ENCODE data around the gene DNM3. TPM values are rescaled to one million over a fixed set of nuclear protein-coding genes. Genes with fewer than 3 reads are reported as not detected.

DNM3 gene
- polyA plus RNA-seq, 1 of the 3 experiments (the other 2 are of a cell fraction): 0.43 TPM

DNA sequence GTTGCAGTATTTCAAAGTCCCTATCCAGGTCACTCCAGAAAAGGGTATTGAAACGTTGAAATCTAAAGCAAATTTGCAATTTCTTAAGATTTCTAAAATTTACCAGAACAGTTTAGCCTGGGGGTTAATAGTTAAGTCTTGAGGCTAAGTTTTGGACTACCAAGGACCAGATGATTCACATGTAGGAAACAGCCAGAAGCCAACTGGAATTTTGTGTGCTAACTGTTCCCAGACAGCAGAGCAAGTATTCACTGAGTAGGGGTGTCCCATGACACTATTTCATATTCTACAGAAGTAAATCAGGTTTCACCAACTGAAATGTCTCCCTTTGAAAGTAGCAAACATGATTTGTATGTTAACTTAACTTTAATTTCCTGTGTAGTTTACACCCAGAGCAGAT lies 567.7 kb downstream of the DNM3 start:
- Histone ChIP-seq H3K9me2 (no peaks in the 10 kb centered on the region), H3K4me2 (no peak overlapping the region), H3K36me3 (replicated peaks in 1 of 2; ENCODE audit: control insufficient read depth in 1 of 2, insufficient read depth in 2 of 2, low read length in 1 of 2) (peaks cover 0 to 5% of the 10 kb centered on the region in 2 experiments), H3F3A (replicated peaks; ENCODE audit: insufficient read depth) (peaks cover 7% of the 10 kb centered on the region), H3K9ac (no peak overlapping the region), H4K20me1 (ENCODE audit: insufficient read depth) (no peaks in the 10 kb centered on the region), H3K9me3 (no peaks in the 10 kb centered on the region), H3K27me3 (ENCODE audit: insufficient read depth) (no peaks in the 10 kb centered on the region), H3K4me1 (ENCODE audit: control insufficient read depth in 1 of 2, insufficient read depth in 2 of 2, low read depth in 1 of 2, low read length in 1 of 2) (no peaks in the 10 kb centered on the region), H3K27ac (ENCODE audit: low read depth in 2 of 2, low read length in 1 of 2) (no peak overlapping the region), H3K4me3 (ENCODE audit: low read depth in 2 of 2, low read length in 1 of 2) (no peak overlapping the region), H3K79me2 (ENCODE audit: insufficient read depth) (no peaks in the 10 kb centered on the region), H2AFZ (ENCODE audit: low read depth) (no peak overlapping the region)
- no peak for TF ChIP-seq GATA2 (CRISPR knock-in tag; IDR thresholded peaks at IDR 0.05)
- no peak for TF ChIP-seq MXI1 (IDR thresholded peaks at IDR 0.05; ENCODE audit: low read depth, low read length)
- TF ChIP-seq RAD21 (IDR thresholded peaks at IDR 0.05; ENCODE audit: low read length): no peak
- TF ChIP-seq, protein P1, sequence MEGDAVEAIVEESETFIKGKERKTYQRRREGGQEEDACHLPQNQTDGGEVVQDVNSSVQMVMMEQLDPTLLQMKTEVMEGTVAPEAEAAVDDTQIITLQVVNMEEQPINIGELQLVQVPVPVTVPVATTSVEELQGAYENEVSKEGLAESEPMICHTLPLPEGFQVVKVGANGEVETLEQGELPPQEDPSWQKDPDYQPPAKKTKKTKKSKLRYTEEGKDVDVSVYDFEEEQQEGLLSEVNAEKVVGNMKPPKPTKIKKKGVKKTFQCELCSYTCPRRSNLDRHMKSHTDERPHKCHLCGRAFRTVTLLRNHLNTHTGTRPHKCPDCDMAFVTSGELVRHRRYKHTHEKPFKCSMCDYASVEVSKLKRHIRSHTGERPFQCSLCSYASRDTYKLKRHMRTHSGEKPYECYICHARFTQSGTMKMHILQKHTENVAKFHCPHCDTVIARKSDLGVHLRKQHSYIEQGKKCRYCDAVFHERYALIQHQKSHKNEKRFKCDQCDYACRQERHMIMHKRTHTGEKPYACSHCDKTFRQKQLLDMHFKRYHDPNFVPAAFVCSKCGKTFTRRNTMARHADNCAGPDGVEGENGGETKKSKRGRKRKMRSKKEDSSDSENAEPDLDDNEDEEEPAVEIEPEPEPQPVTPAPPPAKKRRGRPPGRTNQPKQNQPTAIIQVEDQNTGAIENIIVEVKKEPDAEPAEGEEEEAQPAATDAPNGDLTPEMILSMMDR (IDR thresholded peaks at IDR 0.05): no peak
- no peak for TF ChIP-seq FOXM1 (IDR thresholded peaks at IDR 0.05; ENCODE audit: low read depth)
- TF ChIP-seq TEAD4 (IDR thresholded peaks at IDR 0.05; ENCODE audit: borderline replicate concordance, insufficient read depth): no peak
- TF ChIP-seq EP300 (IDR thresholded peaks at IDR 0.05; ENCODE audit: borderline replicate concordance in 1 of 2, low read depth in 1 of 2, low read length in 1 of 2): no peak
- TF ChIP-seq ELF1 (IDR thresholded peaks at IDR 0.05): no peak
- TF ChIP-seq, protein P2, sequence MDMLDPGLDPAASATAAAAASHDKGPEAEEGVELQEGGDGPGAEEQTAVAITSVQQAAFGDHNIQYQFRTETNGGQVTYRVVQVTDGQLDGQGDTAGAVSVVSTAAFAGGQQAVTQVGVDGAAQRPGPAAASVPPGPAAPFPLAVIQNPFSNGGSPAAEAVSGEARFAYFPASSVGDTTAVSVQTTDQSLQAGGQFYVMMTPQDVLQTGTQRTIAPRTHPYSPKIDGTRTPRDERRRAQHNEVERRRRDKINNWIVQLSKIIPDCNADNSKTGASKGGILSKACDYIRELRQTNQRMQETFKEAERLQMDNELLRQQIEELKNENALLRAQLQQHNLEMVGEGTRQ (IDR thresholded peaks at IDR 0.05; ENCODE audit: borderline replicate concordance, low read depth, low read length): no peak
- no peak for TF ChIP-seq RXRA (IDR thresholded peaks at IDR 0.05; ENCODE audit: borderline replicate concordance, low read depth)
- no peak for TF ChIP-seq JUND (IDR thresholded peaks at IDR 0.05)
- TF ChIP-seq NRF1 (IDR thresholded peaks at IDR 0.05; ENCODE audit: low read depth, low read length): no peak
- TF ChIP-seq, protein P3, sequence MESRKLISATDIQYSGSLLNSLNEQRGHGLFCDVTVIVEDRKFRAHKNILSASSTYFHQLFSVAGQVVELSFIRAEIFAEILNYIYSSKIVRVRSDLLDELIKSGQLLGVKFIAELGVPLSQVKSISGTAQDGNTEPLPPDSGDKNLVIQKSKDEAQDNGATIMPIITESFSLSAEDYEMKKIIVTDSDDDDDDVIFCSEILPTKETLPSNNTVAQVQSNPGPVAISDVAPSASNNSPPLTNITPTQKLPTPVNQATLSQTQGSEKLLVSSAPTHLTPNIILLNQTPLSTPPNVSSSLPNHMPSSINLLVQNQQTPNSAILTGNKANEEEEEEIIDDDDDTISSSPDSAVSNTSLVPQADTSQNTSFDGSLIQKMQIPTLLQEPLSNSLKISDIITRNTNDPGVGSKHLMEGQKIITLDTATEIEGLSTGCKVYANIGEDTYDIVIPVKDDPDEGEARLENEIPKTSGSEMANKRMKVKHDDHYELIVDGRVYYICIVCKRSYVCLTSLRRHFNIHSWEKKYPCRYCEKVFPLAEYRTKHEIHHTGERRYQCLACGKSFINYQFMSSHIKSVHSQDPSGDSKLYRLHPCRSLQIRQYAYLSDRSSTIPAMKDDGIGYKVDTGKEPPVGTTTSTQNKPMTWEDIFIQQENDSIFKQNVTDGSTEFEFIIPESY (IDR thresholded peaks at IDR 0.05; ENCODE audit: borderline replicate concordance, low read depth): no peak
- TF ChIP-seq, protein P4, sequence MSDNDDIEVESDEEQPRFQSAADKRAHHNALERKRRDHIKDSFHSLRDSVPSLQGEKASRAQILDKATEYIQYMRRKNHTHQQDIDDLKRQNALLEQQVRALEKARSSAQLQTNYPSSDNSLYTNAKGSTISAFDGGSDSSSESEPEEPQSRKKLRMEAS (IDR thresholded peaks at IDR 0.05; ENCODE audit: low read depth): no peak
- TF ChIP-seq, protein P5, sequence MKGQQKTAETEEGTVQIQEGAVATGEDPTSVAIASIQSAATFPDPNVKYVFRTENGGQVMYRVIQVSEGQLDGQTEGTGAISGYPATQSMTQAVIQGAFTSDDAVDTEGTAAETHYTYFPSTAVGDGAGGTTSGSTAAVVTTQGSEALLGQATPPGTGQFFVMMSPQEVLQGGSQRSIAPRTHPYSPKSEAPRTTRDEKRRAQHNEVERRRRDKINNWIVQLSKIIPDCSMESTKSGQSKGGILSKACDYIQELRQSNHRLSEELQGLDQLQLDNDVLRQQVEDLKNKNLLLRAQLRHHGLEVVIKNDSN (IDR thresholded peaks at IDR 0.05; ENCODE audit: borderline replicate concordance, low read depth): no peak
- TF ChIP-seq SIN3A (IDR thresholded peaks at IDR 0.05; ENCODE audit: borderline replicate concordance, low read depth, low read length): no peak
- no peak for TF ChIP-seq YY1 (IDR thresholded peaks at IDR 0.05; ENCODE audit: low read depth)
- WGBS (ENCODE audit: low lambda C conversion rate): 62% methylated on average over 1 of the region's 1 CpG
- DNase-seq: no peak
- POLR2A ChIA-PET: no interaction called here
- CTCF ChIA-PET: interaction anchor here (1.1 to 1.5 kb wide), 3 partner anchors 10 to 407 kb away, joined by 3 to 5 read pairs (median 3); no protein-coding TSS in a partner anchor
